ENCODE measurements around the gene PRKD1.

PRKD1 gene

DNA sequence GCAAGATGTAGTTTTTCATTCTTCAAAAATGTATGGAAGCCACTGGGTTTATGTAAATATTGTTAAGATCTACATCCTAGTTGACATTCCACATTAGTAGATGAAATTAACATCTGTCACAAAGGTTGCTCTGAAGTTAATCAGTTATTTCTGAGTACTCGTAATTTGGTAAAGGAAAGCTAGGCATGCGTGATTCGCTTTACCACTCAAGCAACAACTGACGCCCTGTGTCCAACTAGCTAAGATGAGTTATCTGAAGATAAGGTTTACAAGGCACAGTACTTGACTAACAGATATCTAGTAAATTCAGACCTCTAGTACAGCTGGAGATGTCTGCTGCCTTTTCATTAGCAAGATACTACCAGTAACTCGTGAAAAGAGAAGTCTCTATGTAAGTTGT is 14.1 kb downstream of the PRKD1 start:
- no peaks in the 10 kb centered on the region for H4K20me1 ChIP-seq (ENCODE audit: control insufficient read depth, insufficient read depth, low read depth, low read length)
- H3K9me2 ChIP-seq (replicated peaks; ENCODE audit: control insufficient read depth, low read length), result no peaks in the 10 kb centered on the region
- H3K9me3 ChIP-seq (ENCODE audit: control insufficient read depth, insufficient read depth, low read length), result no peaks in the 10 kb centered on the region; the same call in 1 of the 2 replicates
- no peaks in the 10 kb centered on the region for H3K27me3 ChIP-seq (ENCODE audit: control insufficient read depth, low read length)
- no peak overlapping the region for H3K27ac ChIP-seq (ENCODE audit: low read depth, low read length)
- H3K4me1 ChIP-seq (ENCODE audit: control insufficient read depth, low read length), result no peaks in the 10 kb centered on the region
- no peaks in the 10 kb centered on the region for H3F3A ChIP-seq (ENCODE audit: control insufficient read depth, insufficient read depth)
- no peaks in the 10 kb centered on the region for H3K36me3 ChIP-seq (ENCODE audit: control insufficient read depth, low read length)
- no peaks in the 10 kb centered on the region for H3K79me2 ChIP-seq (ENCODE audit: control insufficient read depth, low read length)
- H3K4me3 ChIP-seq (ENCODE audit: low read length), result no peak overlapping the region
- H3K4me2 ChIP-seq (ENCODE audit: low read length), result no peak overlapping the region
- no peak for TF ChIP-seq EZH2phosphoT487 (IDR thresholded peaks at IDR 0.05; ENCODE audit: borderline replicate concordance, low read length)
- TF ChIP-seq, protein P1, sequence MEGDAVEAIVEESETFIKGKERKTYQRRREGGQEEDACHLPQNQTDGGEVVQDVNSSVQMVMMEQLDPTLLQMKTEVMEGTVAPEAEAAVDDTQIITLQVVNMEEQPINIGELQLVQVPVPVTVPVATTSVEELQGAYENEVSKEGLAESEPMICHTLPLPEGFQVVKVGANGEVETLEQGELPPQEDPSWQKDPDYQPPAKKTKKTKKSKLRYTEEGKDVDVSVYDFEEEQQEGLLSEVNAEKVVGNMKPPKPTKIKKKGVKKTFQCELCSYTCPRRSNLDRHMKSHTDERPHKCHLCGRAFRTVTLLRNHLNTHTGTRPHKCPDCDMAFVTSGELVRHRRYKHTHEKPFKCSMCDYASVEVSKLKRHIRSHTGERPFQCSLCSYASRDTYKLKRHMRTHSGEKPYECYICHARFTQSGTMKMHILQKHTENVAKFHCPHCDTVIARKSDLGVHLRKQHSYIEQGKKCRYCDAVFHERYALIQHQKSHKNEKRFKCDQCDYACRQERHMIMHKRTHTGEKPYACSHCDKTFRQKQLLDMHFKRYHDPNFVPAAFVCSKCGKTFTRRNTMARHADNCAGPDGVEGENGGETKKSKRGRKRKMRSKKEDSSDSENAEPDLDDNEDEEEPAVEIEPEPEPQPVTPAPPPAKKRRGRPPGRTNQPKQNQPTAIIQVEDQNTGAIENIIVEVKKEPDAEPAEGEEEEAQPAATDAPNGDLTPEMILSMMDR (IDR thresholded peaks at IDR 0.05; ENCODE audit: low read depth, low read length, poor library complexity, severe bottlenecking), result no peak

- H3K9me2 ChIP-seq (replicated peaks; ENCODE audit: control insufficient read depth, low read length), result no peaks in the 10 kb centered on the region
- H4K20me1 ChIP-seq (ENCODE audit: control insufficient read depth, insufficient read depth, low read depth, low read length), result no peaks in the 10 kb centered on the region
- H3K4me2 ChIP-seq (ENCODE audit: low read length), result no peak overlapping the region
- H3K9me3 ChIP-seq (ENCODE audit: control insufficient read depth, insufficient read depth, low read length), result no peaks in the 10 kb centered on the region; the same call in 1 of the 2 replicates
- no peaks in the 10 kb centered on the region for H3F3A ChIP-seq (ENCODE audit: control insufficient read depth, insufficient read depth)
- H3K27me3 ChIP-seq (ENCODE audit: control insufficient read depth, low read length), result no peaks in the 10 kb centered on the region
- no peaks in the 10 kb centered on the region for H3K79me2 ChIP-seq (ENCODE audit: control insufficient read depth, low read length)
- no peak overlapping the region for H3K27ac ChIP-seq (ENCODE audit: low read depth, low read length)
- no peak overlapping the region for H3K4me3 ChIP-seq (ENCODE audit: low read length)
- H3K4me1 ChIP-seq (ENCODE audit: control insufficient read depth, low read length), result no peaks in the 10 kb centered on the region
- H3K36me3 ChIP-seq (ENCODE audit: control insufficient read depth, low read length), result no peaks in the 10 kb centered on the region
- no peak for TF ChIP-seq EZH2phosphoT487 (IDR thresholded peaks at IDR 0.05; ENCODE audit: borderline replicate concordance, low read length)
- TF ChIP-seq, protein P1 (IDR thresholded peaks at IDR 0.05; ENCODE audit: low read depth, low read length, poor library complexity, severe bottlenecking), result no peak
Measured at GRCh38 chr14:29911810-29912209, 15.8 kb downstream of the PRKD1 start.

DNA sequence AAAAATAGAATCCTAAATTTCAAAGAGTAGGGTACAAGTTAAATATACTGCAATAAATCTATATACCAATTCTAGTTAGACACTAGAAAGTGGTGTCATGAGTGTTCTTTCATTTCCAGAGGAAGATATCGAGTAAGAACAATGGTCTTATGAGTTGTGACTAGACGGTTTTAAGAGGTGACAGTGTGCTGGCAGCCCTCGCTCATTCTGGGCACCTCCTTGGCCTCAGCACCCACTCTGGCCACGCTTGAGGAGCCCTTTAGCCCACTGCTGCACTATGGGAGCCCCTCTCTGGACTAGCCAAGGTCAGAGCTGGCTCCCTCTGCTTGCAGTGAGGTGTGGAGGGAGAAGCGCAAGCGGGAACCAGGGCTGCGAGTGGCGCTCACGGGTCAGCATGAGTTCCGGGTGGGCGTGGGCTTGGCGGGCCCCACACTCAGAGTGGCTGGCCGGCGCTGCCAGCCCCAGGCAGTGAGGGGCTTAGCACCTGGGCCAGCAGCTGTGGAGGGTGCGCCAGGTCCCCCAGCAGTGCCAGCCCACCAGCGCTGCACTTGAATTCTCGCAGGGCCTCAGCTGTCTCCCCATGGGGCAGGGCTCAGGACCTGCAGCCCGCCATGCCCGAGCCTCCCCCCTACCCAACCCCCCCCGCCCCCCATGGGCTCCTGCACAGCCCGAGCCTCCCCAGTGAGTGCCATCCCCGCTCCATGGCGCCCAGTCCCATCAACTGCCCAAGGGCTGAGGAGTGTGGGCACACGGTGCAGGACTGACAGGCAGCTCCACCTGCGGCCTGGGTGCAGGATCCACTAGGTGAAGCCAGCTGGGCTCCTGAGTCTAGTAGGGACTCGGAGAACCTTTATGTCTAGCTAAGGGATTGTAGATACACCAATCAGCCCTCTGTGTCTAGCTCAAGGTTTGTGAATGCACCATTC is 18.7 kb downstream of the PRKD1 start:
- Histone ChIP-seq H3K4me3 (ENCODE audit: low read length) (no peak overlapping the region), H3K79me2 (ENCODE audit: control insufficient read depth, low read length) (no peaks in the 10 kb centered on the region), H4K20me1 (ENCODE audit: control insufficient read depth, insufficient read depth, low read depth, low read length) (no peaks in the 10 kb centered on the region), H3K36me3 (ENCODE audit: control insufficient read depth, low read length) (no peaks in the 10 kb centered on the region), H3K9me2 (replicated peaks; ENCODE audit: control insufficient read depth, low read length) (no peaks in the 10 kb centered on the region), H3K9me3 (ENCODE audit: control insufficient read depth, insufficient read depth, low read length) (no peaks in the 10 kb centered on the region; the same call in 1 of the 2 replicates), H3K27ac (ENCODE audit: low read depth, low read length) (no peak overlapping the region), H3K4me2 (ENCODE audit: low read length) (no peak overlapping the region), H3F3A (ENCODE audit: control insufficient read depth, insufficient read depth) (no peaks in the 10 kb centered on the region), H3K4me1 (ENCODE audit: control insufficient read depth, low read length) (no peaks in the 10 kb centered on the region), H3K27me3 (ENCODE audit: control insufficient read depth, low read length) (no peaks in the 10 kb centered on the region)
- no peak for TF ChIP-seq EZH2phosphoT487 (IDR thresholded peaks at IDR 0.05; ENCODE audit: borderline replicate concordance, low read length)
- TF ChIP-seq, protein P1 (IDR thresholded peaks at IDR 0.05; ENCODE audit: low read depth, low read length, poor library complexity, severe bottlenecking), result no peak
